ENCODE data around the gene ZMAT3.

The ZMAT3 gene

DNA sequence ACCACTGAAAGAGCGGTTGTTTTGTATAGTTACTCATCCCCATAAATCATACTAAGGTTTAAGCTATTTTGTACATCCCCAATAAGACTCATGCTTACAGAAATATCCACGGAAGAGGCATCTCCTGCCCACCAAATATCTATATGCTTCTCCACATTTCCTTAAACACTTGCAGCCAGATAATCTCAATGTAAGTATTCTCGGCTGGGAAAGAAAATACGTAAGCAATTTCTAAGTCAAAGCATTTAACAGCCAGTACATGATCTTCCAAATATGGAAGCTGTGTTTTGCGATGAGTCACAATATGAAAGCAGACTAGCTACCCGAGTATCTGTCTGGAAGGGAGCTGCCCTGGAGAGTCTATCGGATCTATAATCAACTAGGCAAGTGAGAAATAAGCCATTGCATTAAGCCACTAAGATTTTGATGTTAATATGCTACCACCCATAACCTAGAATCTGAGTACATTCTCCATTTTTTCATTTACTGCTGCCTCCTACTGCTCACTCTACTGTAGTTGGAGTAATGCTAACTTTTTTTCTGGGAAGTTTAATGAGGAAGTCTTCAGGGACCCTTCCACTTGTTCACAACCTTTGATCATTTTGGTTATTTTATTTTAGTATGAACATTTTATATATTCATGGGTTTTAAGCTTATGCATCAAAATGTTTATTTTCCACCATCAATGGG, 26.9 kb upstream of the ZMAT3 start:
- TF ChIP-seq, protein P1, sequence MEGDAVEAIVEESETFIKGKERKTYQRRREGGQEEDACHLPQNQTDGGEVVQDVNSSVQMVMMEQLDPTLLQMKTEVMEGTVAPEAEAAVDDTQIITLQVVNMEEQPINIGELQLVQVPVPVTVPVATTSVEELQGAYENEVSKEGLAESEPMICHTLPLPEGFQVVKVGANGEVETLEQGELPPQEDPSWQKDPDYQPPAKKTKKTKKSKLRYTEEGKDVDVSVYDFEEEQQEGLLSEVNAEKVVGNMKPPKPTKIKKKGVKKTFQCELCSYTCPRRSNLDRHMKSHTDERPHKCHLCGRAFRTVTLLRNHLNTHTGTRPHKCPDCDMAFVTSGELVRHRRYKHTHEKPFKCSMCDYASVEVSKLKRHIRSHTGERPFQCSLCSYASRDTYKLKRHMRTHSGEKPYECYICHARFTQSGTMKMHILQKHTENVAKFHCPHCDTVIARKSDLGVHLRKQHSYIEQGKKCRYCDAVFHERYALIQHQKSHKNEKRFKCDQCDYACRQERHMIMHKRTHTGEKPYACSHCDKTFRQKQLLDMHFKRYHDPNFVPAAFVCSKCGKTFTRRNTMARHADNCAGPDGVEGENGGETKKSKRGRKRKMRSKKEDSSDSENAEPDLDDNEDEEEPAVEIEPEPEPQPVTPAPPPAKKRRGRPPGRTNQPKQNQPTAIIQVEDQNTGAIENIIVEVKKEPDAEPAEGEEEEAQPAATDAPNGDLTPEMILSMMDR (IDR thresholded peaks at IDR 0.05): no peak
- no peak for TF ChIP-seq ZFX (IDR thresholded peaks at IDR 0.05; ENCODE audit: borderline replicate concordance)
- no peak overlapping the region for H3K27ac ChIP-seq

DNA sequence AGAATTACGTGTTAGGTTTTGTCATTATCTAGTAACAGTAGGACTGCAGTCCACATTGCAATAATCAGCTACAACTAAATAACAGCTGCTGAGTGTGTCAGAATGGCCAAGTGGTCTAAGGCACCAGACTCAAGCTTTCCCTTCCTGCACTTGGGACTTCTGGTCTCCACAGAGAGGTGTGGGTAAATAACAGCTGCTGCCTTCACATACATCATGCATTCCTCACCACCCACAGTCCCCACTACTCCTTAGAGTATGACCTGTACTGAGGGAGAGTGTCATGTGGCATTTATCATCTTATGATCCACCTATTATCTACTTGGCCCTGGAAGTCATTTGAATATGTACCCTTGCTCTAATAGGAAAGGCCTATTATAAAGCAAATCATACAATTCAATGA, 22.2 kb upstream of the ZMAT3 start:
- no peak overlapping the region for H3K27ac ChIP-seq
- no peak for TF ChIP-seq ZFX (IDR thresholded peaks at IDR 0.05; ENCODE audit: borderline replicate concordance)
- TF ChIP-seq, protein P1 (IDR thresholded peaks at IDR 0.05): no peak

DNA sequence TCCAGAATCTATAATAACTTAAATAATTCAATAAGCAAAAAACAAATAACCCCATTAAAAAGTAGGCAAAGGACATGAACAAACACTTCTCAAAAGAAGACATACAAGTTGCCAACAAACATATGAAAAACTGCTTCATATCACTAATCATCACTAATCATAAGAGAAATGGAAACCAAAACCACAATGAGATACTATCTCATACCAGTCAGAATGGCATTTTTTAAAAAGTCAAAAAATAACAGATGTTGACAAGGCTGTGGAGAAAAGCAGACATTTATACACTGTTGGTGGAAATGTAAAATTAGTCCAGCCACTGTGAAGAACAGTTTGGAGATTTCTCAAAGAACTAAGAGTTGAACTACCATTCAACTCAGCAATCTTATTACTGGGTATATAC, 19.5 kb upstream of the ZMAT3 start:
- TF ChIP-seq, protein P1 (IDR thresholded peaks at IDR 0.05): no peak
- no peak for TF ChIP-seq ZFX (IDR thresholded peaks at IDR 0.05; ENCODE audit: borderline replicate concordance)
- no peak overlapping the region for H3K27ac ChIP-seq

DNA sequence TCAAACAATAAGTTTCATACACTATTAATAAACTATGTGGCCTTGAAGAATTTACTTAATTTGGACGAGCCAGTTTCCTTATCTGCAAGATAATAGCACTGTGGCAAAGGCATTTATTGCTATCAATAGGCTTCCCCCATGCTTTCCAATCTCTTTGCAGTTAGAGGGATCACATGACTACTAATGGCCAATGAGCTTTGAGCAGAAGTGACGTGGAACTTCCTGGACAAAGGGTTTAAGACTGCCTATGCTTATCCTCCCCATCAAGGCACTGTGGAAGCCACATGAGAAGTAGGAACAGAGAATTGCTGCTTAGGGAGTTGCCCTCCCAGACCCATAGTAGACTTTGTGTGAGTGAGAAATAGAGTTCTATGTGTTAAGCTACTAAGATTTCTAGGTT, 16.7 kb upstream of the ZMAT3 start:
- no peak for TF ChIP-seq ZFX (IDR thresholded peaks at IDR 0.05; ENCODE audit: borderline replicate concordance)
- TF ChIP-seq, protein P1 (IDR thresholded peaks at IDR 0.05): no peak
- H3K27ac ChIP-seq: no peak overlapping the region

DNA sequence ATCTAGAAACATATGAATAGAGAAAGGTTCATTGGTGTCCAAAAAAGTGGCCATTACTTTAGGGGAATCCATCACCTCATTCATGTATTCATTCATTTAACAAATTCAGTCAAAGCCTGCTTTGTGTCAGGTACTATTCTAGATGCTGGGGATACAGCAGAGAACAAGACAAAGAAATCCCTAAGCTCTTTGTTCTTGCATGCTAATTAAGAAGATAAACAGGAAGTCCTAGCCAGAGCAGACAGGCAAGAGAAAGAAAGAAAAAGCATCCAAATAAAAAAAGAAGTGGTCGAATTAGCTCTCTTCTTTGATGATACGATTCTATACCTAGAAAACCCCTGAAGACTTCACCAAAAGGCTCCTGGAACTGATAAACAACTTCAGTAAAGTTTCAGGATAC, 12.4 kb upstream of the ZMAT3 start:
- no peak overlapping the region for H3K27ac ChIP-seq
- TF ChIP-seq, protein P1 (IDR thresholded peaks at IDR 0.05): no peak
- no peak for TF ChIP-seq ZFX (IDR thresholded peaks at IDR 0.05; ENCODE audit: borderline replicate concordance)

DNA sequence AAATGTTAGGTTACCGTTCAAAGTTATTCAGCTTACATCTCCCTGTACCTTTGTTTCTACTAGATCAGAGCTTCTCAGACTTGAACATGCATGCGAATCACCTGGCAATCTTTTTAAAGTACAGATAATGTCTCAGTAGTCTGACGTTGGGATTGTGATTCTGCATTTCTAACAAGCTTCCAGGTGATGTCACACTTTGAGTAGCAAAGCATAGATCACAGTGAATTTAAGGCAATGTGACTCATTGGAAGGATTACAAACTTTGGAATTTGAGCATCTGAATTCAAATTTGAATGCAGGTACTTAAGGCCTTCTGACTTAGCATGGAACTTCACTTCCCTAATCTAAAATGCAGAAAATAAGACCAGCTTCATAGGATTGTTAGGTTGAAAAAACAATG, 10.8 kb upstream of the ZMAT3 start:
- TF ChIP-seq ZFX (IDR thresholded peaks at IDR 0.05; ENCODE audit: borderline replicate concordance): no peak
- TF ChIP-seq, protein P1 (IDR thresholded peaks at IDR 0.05): no peak

DNA sequence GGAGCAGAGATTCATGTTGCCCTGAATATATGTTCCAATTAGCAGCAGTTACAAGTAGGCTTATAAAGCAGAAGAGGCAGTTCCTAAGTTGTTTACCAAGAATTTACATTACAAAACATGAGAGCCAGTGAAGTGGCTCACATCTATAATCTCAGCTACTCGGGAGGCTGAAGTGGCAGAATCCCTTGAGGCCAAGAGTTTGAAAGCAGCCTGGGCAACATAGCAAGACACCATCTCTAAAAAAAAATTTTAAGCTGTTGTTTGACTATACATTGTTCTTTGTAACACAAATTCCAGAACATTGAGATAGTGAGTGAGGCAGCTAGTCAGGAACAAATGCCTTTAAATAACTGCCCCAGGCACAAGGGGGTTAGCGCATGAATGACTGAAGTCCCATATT, 10.3 kb upstream of the ZMAT3 start:
- H3K27ac ChIP-seq: no peak overlapping the region
- TF ChIP-seq, protein P1 (IDR thresholded peaks at IDR 0.05): no peak
- TF ChIP-seq ZFX (IDR thresholded peaks at IDR 0.05; ENCODE audit: borderline replicate concordance): no peak

More for the DNA sequence above, 10.8 kb upstream of the ZMAT3 start:
- H3K27ac ChIP-seq: no peak overlapping the region
